Measurements from ENCODE around the gene GAS1. TPM values are rescaled to one million over a fixed set of nuclear protein-coding genes. Genes with fewer than 3 reads are reported as not detected.

GAS1 gene
- total and polyA plus RNA-seq, 4 donors, result 8.8 to 73.9 (median 22.7) TPM

- Histone ChIP-seq H3K9me3 (ENCODE audit: control insufficient read depth, insufficient read depth, low read length) (peaks cover 2% of the 10 kb centered on the region), H3K27me3 (ENCODE audit: control insufficient read depth, insufficient read depth, low read length) (peaks cover 5% of the 10 kb centered on the region), H3K27ac (ENCODE audit: low read depth, low read length) (peak overlapping the region; percentile 89), H3K36me3 (ENCODE audit: control insufficient read depth, insufficient read depth, low read length) (no peaks in the 10 kb centered on the region), H3K4me1 (ENCODE audit: control insufficient read depth, insufficient read depth, low read length) (peaks cover 17% of the 10 kb centered on the region), H3K4me3 (ENCODE audit: low read depth, low read length) (peak overlapping the region; percentile 72)
- under 1% methylated on average over 125 of the region's 125 CpGs for WGBS (ENCODE audit: insufficient coverage)
- DNase-seq (ENCODE audit: low read depth in 4 of 6, low spot score in 6 of 6), result peak in 3 of 6 donors; percentile 39 to 88 (median 87)
Observed at GRCh38 chr9:86946201-86947145, 833 bp downstream of the GAS1 start.

GRCh38 chr9:86945728-86946200, 1.5 kb downstream of the GAS1 start:
- DNase-seq (ENCODE audit: low read depth in 4 of 6, low spot score in 6 of 6), result peak in 2 of 6 donors; percentile 42 to 77
- Histone ChIP-seq H3K4me3 (ENCODE audit: low read depth, low read length) (peak overlapping the region; percentile 72), H3K36me3 (ENCODE audit: control insufficient read depth, insufficient read depth, low read length) (no peaks in the 10 kb centered on the region), H3K27me3 (ENCODE audit: control insufficient read depth, insufficient read depth, low read length) (peaks cover 7% of the 10 kb centered on the region), H3K27ac (ENCODE audit: low read depth, low read length) (peak overlapping the region; percentile 88), H3K4me1 (ENCODE audit: control insufficient read depth, insufficient read depth, low read length) (peaks cover 17% of the 10 kb centered on the region), H3K9me3 (ENCODE audit: control insufficient read depth, insufficient read depth, low read length) (peaks cover under 1% of the 10 kb centered on the region)
- under 1% methylated on average over 62 of the region's 62 CpGs for WGBS (ENCODE audit: insufficient coverage)

GRCh38 chr9:86944796-86945727, 2.2 kb downstream of the GAS1 start:
- H3K4me3 ChIP-seq (ENCODE audit: low read depth, low read length), result peak overlapping the region; percentile 49
- WGBS (ENCODE audit: insufficient coverage), result 2% methylated on average over 19 of the region's 27 CpGs
- no peaks in the 10 kb centered on the region for H3K36me3 ChIP-seq (ENCODE audit: control insufficient read depth, insufficient read depth, low read length)
- no peaks in the 10 kb centered on the region for H3K9me3 ChIP-seq (ENCODE audit: control insufficient read depth, insufficient read depth, low read length)
- peaks cover 17% of the 10 kb centered on the region for H3K4me1 ChIP-seq (ENCODE audit: control insufficient read depth, insufficient read depth, low read length)
- H3K27me3 ChIP-seq (ENCODE audit: control insufficient read depth, insufficient read depth, low read length), result peaks cover 9% of the 10 kb centered on the region
- H3K27ac ChIP-seq (ENCODE audit: low read depth, low read length), result peak overlapping the region; percentile 36
- DNase-seq (ENCODE audit: low read depth in 4 of 6, low spot score in 6 of 6), result peak in 1 of 6 donors; percentile 12

- peaks cover 9% of the 10 kb centered on the region for H3K27me3 ChIP-seq (ENCODE audit: control insufficient read depth, insufficient read depth, low read length)
- WGBS (ENCODE audit: insufficient coverage), result 50% methylated on average over 1 of the region's 12 CpGs
- H3K27ac ChIP-seq (ENCODE audit: low read depth, low read length), result no peak overlapping the region
- no peak overlapping the region for H3K4me3 ChIP-seq (ENCODE audit: low read depth, low read length)
- H3K4me1 ChIP-seq (ENCODE audit: control insufficient read depth, insufficient read depth, low read length), result peaks cover 11% of the 10 kb centered on the region
- no peaks in the 10 kb centered on the region for H3K36me3 ChIP-seq (ENCODE audit: control insufficient read depth, insufficient read depth, low read length)
- H3K9me3 ChIP-seq (ENCODE audit: control insufficient read depth, insufficient read depth, low read length), result no peaks in the 10 kb centered on the region
- peak in 2 of 6 donors; percentile 22 to 38 for DNase-seq (ENCODE audit: low read depth in 4 of 6, low spot score in 6 of 6)
Observed at GRCh38 chr9:86943201-86944113, 3.8 kb downstream of the GAS1 start.

GRCh38 chr9:86942281-86943200, 4.8 kb downstream of the GAS1 start:
- WGBS (ENCODE audit: insufficient coverage), result 53% methylated on average over 4 of the region's 10 CpGs

GRCh38 chr9:86941197-86941596, 6.1 kb downstream of the GAS1 start:
- no peak for DNase-seq (ENCODE audit: low read depth in 4 of 6, low spot score in 6 of 6)
- no peak overlapping the region for H3K27ac ChIP-seq (ENCODE audit: low read depth, low read length)
- H3K9me3 ChIP-seq (ENCODE audit: control insufficient read depth, insufficient read depth, low read length), result no peaks in the 10 kb centered on the region
- peaks cover 10% of the 10 kb centered on the region for H3K4me1 ChIP-seq (ENCODE audit: control insufficient read depth, insufficient read depth, low read length)
- no peaks in the 10 kb centered on the region for H3K36me3 ChIP-seq (ENCODE audit: control insufficient read depth, insufficient read depth, low read length)
- H3K27me3 ChIP-seq (ENCODE audit: control insufficient read depth, insufficient read depth, low read length), result peaks cover 9% of the 10 kb centered on the region
- no CpG with 5 or more reads among the region's 2 CpGs for WGBS (ENCODE audit: insufficient coverage)
- H3K4me3 ChIP-seq (ENCODE audit: low read depth, low read length), result no peak overlapping the region

More at GRCh38 chr9:86942281-86943200, 4.8 kb downstream of the GAS1 start:
- Histone ChIP-seq H3K4me1 (ENCODE audit: control insufficient read depth, insufficient read depth, low read length) (peaks cover 10% of the 10 kb centered on the region), H3K36me3 (ENCODE audit: control insufficient read depth, insufficient read depth, low read length) (no peaks in the 10 kb centered on the region), H3K27me3 (ENCODE audit: control insufficient read depth, insufficient read depth, low read length) (peaks cover 9% of the 10 kb centered on the region), H3K27ac (ENCODE audit: low read depth, low read length) (no peak overlapping the region), H3K9me3 (ENCODE audit: control insufficient read depth, insufficient read depth, low read length) (no peaks in the 10 kb centered on the region), H3K4me3 (ENCODE audit: low read depth, low read length) (no peak overlapping the region)
- peak in 1 of 6 donors; percentile 3 for DNase-seq (ENCODE audit: low read depth in 4 of 6, low spot score in 6 of 6)

- H3K9me3 ChIP-seq (ENCODE audit: control insufficient read depth, insufficient read depth, low read length), result no peaks in the 10 kb centered on the region
- H3K27ac ChIP-seq (ENCODE audit: low read depth, low read length), result no peak overlapping the region
- WGBS (ENCODE audit: insufficient coverage), result 33% methylated on average over 1 of the region's 6 CpGs
- DNase-seq (ENCODE audit: low read depth in 4 of 6, low spot score in 6 of 6), result peak in 2 of 6 donors; percentile 7 to 39
- peaks cover 9% of the 10 kb centered on the region for H3K27me3 ChIP-seq (ENCODE audit: control insufficient read depth, insufficient read depth, low read length)
- H3K4me3 ChIP-seq (ENCODE audit: low read depth, low read length), result no peak overlapping the region
- peaks cover 8% of the 10 kb centered on the region for H3K4me1 ChIP-seq (ENCODE audit: control insufficient read depth, insufficient read depth, low read length)
- H3K36me3 ChIP-seq (ENCODE audit: control insufficient read depth, insufficient read depth, low read length), result no peaks in the 10 kb centered on the region
Observed at GRCh38 chr9:86940774-86941173, 6.5 kb downstream of the GAS1 start.

GRCh38 chr9:86939891-86940290, 7.4 kb downstream of the GAS1 start:
- Histone ChIP-seq H3K4me1 (ENCODE audit: control insufficient read depth, insufficient read depth, low read length) (peaks cover under 1% of the 10 kb centered on the region), H3K27ac (ENCODE audit: low read depth, low read length) (no peak overlapping the region)
- WGBS (ENCODE audit: insufficient coverage), result 100% methylated on average over 1 of the region's 1 CpG

More at GRCh38 chr9:86939891-86940290, 7.4 kb downstream of the GAS1 start:
- DNase-seq (ENCODE audit: low read depth in 4 of 6, low spot score in 6 of 6), result no peak
- Histone ChIP-seq H3K27me3 (ENCODE audit: control insufficient read depth, insufficient read depth, low read length) (peaks cover 5% of the 10 kb centered on the region), H3K9me3 (ENCODE audit: control insufficient read depth, insufficient read depth, low read length) (no peaks in the 10 kb centered on the region), H3K36me3 (ENCODE audit: control insufficient read depth, insufficient read depth, low read length) (no peaks in the 10 kb centered on the region), H3K4me3 (ENCODE audit: low read depth, low read length) (no peak overlapping the region)
